ENCODE data around the gene TEAD2.

Gene TEAD2

DNA sequence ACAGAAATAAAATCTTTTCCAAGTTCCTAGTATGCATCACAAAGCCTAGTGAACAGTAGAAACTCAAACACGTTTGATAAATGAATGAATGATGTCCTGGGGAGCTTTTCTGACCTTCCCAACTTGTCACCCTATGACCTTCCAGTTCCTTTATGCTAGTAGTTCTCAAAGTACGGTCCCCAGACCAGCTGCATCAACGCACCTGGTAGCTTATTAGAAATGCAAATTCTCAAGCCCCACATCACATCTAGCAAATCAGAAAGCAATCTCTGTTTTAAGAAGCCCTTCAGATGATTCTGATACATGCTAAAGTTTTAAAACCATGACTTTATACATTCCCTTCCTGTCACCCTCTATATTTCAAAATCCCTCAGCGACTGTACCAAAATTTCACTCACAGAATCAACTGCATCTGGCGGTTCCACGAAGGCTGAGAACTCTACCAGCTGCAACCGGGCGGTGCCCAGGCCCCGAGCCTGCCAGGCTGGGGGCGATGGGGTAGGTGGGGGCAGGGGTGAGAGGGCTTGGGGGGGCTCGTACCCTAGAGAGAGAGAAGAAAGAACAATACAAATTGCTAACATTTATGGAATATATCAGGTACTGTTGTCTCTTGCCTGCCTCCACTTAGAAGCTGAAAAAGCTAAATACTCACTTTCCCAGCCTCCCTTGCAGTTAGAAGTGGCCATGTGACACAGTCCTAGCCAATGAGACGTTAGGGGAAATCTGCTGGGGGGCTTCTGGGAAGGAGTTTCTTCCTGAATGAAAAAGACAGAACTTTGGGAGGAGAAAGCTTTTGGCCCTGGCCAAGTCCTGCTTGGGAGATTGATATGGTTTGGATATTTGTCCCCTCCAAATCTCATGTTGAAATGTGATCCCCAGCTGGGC lies 13.7 kb downstream of the TEAD2 start:
- no peak for DNase-seq (ENCODE audit: low read depth in 3 of 3)

DNA sequence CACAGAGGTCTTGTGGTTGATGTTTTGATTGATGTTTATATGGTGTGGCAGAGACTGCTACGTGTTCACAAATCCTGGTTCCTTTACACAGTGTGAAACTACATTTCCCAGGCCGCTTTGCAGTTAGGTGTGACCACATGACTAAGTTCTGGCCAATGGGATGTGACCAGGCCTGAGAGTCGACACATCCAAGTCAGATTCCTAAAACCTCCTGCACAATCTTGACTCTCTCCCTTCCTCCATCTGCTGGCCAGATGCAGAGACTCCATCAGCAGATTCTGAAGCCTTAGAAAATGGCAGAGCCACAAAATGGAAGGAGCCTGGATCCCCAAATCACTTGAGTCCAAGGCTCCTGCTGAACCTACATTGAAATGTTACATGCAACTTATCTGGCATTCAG lies 14.4 kb downstream of the TEAD2 start:
- DNase-seq (ENCODE audit: low read depth in 3 of 3): no peak

DNA sequence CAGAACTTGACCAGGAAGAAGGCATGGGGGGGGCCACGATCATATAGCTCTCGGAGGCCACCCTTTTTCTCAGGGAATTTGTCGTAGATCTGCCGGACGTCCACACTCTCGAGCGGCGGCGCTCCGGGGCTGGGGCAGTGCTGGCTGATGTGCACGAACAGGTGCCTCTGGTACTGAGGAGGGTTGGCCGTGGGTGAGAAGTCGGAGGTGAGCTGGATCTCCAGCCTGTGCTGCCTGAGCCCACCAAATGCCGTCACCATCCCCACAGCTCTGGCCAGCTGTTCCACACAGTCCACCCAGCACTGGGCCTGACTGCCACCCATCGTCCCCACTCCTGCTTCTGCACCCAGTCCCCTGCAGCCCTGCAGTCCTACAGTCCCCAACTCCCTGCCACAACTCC lies 15.0 kb downstream of the TEAD2 start:
- DNase-seq (ENCODE audit: low read depth in 3 of 3): no peak

DNA sequence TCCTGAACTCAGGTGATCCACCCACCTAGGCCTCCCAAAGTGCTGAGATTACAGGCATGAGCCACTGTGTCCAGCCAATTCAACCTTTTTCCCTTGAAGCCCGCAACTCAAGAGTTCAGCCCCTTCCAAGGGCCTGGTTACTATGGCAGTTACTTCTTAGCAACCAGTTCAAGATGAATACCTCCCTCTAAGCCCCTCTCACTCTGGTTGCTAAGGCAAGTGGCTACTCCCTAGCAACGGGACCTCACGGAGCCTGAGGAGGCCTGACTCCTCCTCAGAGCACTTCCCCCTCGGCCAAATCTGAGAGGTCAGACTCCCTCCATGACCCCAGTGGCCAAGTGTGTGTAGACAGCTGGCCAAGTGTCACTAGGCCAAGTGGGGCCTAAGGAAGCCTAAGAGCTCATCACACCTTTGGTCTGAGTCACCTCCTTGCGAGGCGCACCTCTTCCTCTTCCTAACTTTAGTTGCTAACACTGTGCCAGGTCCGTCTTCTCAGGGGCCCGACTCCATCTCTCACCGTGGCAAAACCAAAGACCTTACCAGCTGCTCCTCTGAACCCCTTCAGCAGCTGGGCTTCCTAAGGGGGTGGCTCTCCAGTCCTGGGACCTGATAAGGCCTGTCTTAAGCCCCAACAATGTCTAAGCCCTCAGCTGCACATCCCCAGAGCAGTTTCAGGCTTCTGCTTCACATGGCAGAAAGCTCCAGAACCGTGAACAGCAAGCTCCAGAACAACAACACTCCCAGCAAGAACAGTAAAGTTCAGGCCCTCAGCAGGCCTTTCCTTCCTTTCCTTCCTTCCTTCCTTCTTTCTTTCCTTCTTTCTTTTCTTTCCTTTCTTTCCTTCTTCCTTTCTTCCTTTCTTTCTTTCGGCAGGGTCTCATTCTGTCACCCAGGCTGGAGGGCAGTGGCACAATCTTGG lies 17.5 kb downstream of the TEAD2 start:
- DNase-seq (ENCODE audit: low read depth in 3 of 3): no peak

DNA sequence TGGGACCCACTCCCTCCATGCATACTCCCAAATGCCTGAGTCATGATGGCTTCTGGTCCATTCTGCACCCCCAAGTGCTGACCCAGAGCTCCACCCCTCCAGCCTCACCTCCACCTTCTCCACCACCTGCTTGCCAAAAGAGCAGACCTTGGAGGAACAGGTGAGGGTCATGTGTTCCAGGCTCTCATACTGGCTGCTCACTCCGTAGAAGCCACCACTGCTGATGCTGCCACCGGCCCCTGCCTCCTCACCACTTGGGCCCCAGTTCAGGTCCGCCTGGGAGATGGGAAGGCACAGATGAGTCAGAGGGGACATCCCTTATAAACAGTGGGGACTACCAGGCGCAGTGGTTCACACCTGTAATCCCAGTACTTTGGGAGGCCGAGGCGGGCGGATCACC lies 19.1 kb downstream of the TEAD2 start:
- no peak for DNase-seq (ENCODE audit: low read depth in 3 of 3)

DNA sequence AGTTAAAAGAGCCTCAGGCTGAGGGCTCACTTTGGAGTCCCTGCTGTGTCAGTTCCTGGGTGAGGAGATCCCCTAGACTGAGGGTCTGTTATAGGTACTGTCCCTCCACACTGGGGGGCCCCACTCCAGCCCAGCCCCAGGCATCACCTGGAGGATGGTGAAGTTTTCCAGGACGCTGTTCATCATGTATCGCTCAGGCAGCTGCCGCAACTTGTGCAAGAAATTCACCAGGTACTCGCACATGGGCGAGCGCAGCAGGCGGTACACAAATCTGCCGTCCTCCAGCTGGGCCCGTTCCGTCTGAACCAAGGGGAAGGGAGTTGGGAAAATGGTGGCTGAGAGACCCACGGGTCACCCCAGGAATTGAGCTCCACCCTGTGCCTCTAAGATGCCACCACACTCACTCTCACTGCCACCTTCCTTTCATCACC lies 19.9 kb downstream of the TEAD2 start:
- DNase-seq (ENCODE audit: low read depth in 3 of 3): no peak

DNA sequence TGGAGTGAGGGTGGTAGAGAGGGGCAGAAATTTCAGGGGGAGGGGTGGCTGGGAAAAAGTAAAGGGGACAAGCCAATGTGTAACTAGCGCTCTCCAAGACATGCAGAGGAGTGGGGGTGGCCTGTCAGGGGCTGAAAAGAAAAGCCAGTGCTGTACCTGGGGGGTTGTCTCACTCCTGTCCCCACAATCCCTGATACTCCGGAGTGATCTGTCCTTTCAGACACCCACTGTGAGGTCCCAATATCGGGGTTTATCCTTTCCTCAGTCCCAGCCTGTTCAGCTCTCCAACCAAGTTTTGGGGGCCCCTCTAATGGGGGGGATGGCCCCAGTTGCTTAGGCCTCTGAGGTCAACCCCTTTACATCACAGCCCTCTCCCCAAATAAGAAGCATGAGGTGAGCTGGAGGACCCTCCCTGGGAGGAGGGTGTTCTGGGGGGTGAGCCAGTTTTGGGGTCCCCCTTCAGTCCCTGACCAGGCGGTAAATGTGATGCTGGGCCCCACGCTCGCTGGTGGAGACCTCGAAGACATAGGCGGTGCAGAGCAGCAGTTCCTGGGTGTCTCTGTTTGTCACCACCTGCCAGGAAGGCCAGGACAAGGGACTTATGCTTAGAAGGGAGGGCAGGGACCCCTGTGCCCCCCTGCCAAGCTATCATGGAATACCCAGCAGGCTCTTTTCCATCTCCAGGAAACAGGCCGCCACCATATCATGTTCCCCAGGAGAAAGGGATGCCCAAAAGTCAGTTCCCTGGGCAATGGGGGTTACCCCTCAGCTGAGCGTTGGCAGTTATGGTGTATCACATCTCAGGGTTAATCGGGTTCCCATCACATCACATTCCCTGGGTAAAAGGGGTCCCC lies 21.1 kb downstream of the TEAD2 start:
- no peak for DNase-seq (ENCODE audit: low read depth in 3 of 3)

DNA sequence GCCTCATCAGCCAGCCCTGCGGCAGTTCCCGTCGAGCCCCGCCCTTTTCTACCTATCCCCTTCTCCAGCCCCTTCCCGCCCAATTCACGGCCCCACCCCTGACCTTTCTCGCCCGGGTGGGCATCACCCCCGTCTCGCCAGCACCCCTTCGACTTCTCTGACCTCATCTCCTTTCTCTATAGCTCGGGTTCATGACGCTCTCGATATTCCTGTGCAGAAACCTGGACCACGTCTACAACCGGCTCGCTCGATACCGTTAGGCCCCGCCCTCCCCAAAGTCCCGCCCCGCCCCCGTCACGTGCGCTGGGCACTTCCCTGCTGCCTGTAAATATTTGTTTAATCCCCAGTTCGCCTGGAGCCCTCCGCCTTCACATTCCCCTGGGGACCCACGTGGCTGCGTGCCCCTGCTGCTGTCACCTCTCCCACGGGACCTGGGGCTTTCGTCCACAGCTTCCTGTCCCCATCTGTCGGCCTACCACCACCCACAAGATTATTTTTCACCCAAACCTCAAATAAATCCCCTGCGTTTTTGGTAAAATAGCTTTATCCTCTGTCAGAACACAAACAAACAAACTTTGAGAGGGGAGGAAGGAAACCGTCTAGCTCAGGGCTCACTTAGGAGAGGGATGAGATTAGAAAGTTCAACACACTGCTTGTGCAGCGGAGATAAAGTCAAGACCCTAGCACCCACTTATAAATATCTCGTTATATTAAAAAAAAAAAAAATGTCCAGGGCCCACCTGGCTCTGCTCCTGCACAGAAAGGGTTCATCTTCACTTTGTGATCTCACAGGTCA lies 21.9 kb downstream of the TEAD2 start:
- DNase-seq (ENCODE audit: low read depth in 3 of 3): no peak

DNA sequence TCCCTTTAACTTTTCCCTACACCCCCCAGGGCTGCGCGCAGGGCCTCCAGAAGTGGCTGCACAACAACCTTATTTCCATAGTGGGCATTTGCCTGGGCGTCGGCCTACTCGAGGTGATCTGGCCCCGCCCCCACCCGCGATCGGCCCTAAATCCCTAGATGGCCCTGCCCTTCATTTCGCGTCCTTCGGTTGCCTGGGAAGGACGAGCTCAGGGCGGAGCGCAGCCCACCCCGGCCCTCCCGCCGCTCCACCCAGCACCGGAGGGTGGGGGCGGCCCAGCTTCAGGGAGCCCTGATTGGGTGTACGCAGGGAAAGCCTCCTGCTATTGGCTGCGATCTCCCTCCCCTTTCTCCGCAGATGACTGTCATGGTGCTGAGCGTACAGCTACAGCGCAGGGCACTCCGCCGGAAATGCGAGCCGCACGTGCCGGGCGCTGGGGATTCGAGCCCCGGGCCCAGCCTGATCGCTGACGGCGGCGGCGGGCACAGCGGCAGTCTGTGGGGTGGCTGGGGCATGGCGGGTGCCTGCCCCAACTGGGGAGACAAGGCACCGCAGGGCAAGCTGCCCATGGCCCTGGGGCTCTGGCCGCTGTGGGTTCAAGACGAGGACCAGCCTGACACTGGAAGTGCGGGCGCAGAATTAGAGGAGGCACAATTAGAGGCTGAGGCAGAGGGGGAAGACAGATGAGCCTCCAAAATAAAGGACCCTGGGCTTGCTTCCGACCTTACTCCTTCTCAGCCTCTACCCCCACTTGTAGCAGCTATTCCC lies 22.7 kb downstream of the TEAD2 start:
- no peak for DNase-seq (ENCODE audit: low read depth in 3 of 3)

DNA sequence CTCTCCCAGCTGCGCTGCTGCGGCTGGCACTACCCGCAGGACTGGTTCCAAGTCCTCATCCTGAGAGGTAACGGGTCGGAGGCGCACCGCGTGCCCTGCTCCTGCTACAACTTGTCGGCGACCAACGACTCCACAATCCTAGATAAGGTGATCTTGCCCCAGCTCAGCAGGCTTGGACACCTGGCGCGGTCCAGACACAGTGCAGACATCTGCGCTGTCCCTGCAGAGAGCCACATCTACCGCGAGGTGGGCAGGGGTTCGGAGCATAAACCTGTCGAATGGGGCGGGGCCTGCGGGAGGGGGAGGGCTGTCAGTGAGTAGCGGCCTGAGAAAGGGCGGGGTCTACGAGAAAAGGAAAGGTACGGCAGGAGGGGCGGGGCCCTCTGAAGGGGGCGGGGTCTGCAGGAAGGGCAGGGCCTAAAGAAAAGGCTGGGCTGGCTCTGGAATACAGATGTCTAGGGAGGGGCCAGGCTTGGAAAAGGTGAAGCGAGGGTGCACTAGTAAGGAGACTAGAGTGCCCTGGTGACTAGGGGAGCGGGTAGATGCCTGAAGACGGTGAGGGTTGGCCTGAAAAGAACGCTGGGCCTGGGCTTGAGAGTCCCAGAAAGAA lies 23.4 kb downstream of the TEAD2 start:
- DNase-seq (ENCODE audit: low read depth in 3 of 3): no peak

DNA sequence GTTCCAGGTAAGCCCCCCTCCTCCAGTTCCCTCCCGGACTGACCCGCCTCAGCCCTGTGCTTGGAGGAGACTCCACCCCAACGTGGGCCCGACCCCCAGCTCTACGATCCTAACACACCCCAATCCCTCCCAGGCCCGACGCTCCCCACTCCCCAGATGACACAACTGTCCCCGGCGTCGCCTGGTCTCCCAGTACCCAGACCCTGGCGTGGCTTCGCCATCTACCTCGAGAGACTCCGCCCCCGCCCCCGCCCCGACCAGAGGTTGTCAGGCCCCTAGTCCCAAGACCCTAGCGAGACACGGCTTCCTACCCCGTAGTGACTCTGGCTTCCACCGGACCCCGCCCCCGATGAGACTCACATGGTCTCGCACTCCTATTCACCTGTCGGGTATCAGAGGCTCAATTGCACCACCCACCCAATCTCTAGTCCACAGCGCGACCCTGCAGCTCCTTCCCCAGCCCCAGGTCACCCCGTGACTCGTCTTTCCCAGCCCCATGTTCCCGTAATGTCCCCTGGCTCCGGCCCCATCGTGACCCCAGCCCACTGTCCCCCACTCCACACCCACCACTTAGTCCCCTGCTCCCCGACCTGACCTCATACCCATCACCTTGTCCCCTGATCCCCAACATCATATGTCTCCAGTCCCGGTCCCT lies 24.1 kb downstream of the TEAD2 start:
- no peak for DNase-seq (ENCODE audit: low read depth in 3 of 3)

DNA sequence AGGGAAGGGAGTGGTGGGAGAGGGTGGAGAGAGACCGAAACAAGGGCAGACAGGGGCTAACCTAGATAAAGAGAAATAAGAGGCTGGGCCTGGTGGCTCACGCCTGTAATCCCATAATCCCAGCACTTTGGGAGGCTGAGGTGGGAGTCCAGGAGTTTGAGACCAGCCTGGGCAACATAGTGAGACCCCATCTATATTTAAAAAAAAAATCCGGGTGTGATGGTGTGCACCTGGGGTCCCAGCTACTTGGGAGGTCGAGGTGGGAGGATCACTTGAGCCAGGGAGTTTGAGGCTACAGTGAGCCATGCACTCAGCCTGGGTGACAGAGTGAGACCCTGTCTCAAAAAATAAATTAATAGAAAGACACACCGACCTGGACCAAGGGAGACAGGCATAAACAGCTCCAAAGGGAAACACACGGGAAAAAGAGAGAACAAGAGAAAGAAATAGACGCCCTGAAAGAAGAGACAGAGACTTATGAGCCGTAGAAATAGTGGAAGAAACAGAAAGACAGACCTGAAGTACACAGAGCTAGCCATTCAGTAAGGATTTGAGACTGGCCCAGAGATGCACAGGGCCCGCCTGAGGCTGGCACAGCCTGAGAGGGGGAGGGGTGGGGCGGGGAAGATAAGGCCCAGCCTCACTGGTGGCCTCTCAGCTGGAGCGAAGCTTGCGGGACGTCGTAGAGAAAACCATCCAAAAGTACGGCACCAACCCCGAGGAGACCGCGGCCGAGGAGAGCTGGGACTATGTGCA lies 24.8 kb downstream of the TEAD2 start:
- no peak for DNase-seq (ENCODE audit: low read depth in 3 of 3)

DNA sequence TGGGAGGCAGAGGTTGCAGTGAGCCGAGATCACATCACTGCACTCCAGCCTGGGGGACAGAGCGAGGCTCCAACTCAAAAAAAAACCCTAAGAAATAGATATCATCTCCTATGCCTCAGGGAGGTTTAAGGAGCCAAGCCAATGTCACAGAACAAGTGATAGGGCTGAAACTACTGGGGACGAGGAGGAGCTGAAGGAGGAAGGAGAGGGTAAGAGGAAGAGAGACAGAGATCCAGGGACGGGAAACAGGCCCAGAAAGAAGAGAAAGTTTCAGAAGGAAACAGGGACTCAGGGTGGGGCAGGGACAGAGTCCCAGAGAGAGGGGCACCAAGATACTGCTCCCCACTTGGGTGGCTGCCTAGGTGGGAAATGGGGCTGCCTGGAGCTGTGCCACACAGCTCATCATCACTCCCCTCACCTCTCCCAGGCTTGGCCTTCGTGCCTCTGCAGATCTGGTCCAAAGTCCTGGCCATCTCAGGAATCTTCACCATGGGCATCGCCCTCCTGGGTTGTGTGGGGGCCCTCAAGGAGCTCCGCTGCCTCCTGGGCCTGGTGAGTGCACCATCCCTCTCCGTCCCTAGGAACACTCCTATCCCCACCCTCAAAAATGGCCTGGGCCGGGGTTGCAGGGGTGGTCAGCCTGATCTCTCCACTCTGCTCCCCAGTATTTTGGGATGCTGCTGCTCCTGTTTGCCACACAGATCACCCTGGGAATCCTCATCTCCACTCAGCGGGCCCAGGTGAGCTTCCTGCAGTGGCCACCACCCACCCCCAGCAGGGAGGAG lies 25.5 kb downstream of the TEAD2 start:
- no peak for DNase-seq (ENCODE audit: low read depth in 3 of 3)

DNA sequence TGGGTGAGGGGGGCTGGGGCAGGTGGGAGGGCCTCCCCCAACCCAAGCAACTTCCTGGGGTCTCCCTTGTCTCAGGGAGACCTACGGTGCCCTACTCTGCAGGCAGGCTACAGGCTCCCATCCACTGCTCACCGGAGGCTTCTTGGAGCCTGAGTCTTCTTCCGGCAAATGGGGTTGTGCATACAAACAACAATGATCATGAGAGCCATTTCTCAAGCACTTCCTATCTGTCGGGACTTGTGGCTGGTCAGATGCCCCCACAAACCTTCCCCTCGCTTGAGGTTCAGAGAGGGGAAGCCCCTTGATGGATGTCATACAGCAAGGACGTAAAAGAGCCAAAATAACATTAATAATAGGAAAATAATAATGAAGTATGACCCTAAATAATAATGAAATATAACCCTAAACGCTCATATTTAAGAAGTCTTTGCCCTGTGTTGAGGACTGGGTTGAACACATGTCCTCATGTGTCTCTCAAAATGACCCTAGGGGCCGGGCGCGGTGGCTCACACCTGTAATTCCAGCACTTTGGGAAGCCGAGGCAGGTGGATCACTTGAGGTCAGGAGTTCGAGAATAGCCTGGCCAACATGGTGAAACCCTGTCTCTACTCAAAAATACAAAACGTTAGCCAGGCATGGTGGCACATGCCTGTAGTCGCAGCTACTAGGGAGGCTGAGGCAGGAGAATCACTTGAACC lies 26.3 kb downstream of the TEAD2 start:
- no peak for DNase-seq (ENCODE audit: low read depth in 3 of 3)

DNA sequence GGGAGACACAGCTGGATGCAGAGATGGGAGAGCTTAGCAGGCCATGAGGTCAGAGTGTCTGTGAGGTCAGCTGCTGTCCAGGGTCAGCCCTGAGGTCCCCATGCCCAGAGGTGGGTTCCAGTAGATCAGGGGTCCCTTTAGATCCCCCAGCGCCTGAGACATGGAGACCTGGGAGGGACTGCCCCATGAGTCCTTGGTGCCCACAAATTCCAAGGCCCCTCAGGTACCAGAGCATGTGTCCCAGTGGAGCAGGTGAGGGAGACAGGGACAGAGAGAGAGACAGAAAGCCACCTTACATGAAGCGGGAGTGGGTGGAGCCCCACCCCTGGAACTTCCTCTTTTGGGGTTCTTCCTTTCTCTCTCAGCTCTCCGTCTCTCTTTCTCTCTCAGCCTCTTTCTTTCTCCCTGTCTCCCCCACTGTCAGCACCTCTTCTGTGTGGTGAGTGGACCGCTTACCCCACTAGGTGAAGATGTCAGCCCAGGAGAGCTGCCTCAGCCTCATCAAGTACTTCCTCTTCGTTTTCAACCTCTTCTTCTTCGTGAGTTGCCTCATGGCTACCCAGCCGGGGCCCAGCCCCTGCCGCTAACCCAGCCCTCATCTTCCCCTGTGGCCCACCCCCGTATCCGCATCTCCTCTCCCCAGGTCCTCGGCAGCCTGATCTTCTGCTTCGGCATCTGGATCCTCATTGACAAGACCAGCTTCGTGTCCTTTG lies 27.0 kb downstream of the TEAD2 start, which contains the start of gene CD37:
TSS of gene CD37 (plus strand) at position 336 of the 713 bp plus-strand sequence. CDS start at position 471, 135 bp downstream.
- DNase-seq (ENCODE audit: low read depth in 3 of 3): peak in 1 of 3 experiments; percentile 18

DNA sequence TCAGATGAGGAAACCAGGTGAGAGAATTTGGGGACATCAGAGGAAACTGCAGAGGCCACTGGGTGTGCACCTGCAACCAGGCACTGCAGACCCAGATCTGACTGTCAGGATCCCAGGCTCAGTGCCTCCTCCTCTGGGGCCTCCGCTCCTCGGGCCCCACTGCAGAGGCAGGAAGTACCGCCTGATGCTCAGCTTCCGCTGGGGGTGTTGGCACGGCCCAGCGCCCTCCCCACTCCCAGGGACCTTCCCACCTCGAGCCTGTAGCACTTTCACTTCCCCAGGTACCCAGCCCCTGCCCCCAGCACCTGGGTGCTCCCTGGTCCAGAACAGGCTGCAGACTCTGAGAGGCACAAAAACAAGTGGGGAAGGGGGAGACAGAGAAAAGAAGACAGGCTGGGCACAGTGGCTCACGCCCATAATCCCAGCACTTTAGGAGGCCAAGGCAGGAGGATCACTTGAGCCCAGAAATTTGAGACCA lies 28.4 kb downstream of the TEAD2 start:
- peak; percentile 44 to 55 (median 50) for DNase-seq (ENCODE audit: low read depth in 3 of 3)
